ENCODE data around the gene CHDH. TPM values are rescaled to one million over a fixed set of nuclear protein-coding genes. Genes with fewer than 3 reads are reported as not detected.

The CHDH gene
- polyA plus RNA-seq, 1 donor, result 10.3 TPM

- no CpG with 5 or more reads among the region's 4 CpGs for WGBS (ENCODE audit: insufficient coverage, low lambda C conversion rate)
Observed at GRCh38 chr3:53883008-53883407, 36.8 kb upstream of the CHDH start.

GRCh38 chr3:53881691-53882593, 35.7 kb upstream of the CHDH start, which contains the start of gene ACTR8:
TSS of gene ACTR8 (minus strand) at chr3:53882152. CDS start at chr3:53882101, 51 bp downstream.
- Histone ChIP-seq H3K9me3 (ENCODE audit: control insufficient read depth, low read depth, low read length) (no peaks in the 10 kb centered on the region), H3K4me3 (ENCODE audit: low read length) (peak within 1 kb of the TSS; percentile 87), H3K4me1 (ENCODE audit: control insufficient read depth, insufficient read depth, low read length) (peaks cover 8% of the 10 kb centered on the region), H3K27ac (ENCODE audit: low read length) (peak within 1 kb of the TSS; percentile 87), H3K36me3 (ENCODE audit: control insufficient read depth, insufficient read depth, low read length) (peaks cover 37% of the 10 kb centered on the region), H3K27me3 (ENCODE audit: control insufficient read depth, insufficient read depth, low read length) (no peaks in the 10 kb centered on the region)
- peak; percentile 81 to 94 for DNase-seq
- 0% methylated on average over 1 of the region's 65 CpGs for WGBS (ENCODE audit: insufficient coverage, low lambda C conversion rate)

More at GRCh38 chr3:53883008-53883407, 36.8 kb upstream of the CHDH start:
- Histone ChIP-seq H3K27ac (ENCODE audit: low read length) (no peak overlapping the region), H3K36me3 (ENCODE audit: control insufficient read depth, insufficient read depth, low read length) (peaks cover 29% of the 10 kb centered on the region), H3K9me3 (ENCODE audit: control insufficient read depth, low read depth, low read length) (no peaks in the 10 kb centered on the region), H3K27me3 (ENCODE audit: control insufficient read depth, insufficient read depth, low read length) (no peaks in the 10 kb centered on the region), H3K4me3 (ENCODE audit: low read length) (no peak overlapping the region), H3K4me1 (ENCODE audit: control insufficient read depth, insufficient read depth, low read length) (peaks cover 8% of the 10 kb centered on the region)
- DNase-seq, result no peak

GRCh38 chr3:53880396-53881345, 34.5 kb upstream of the CHDH start:
- H3K27ac ChIP-seq (ENCODE audit: low read length), result peak overlapping the region; percentile 87
- WGBS (ENCODE audit: insufficient coverage, low lambda C conversion rate), result 60% methylated on average over 1 of the region's 10 CpGs
- peak in 1 of 2 donors; percentile 19 for DNase-seq

GRCh38 chr3:53865732-53866499, 19.7 kb upstream of the CHDH start:
- H3K27me3 ChIP-seq (ENCODE audit: control insufficient read depth, insufficient read depth, low read length), result no peaks in the 10 kb centered on the region
- H3K9me3 ChIP-seq (ENCODE audit: control insufficient read depth, low read depth, low read length), result no peaks in the 10 kb centered on the region
- no peak overlapping the region for H3K4me3 ChIP-seq (ENCODE audit: low read length)
- H3K36me3 ChIP-seq (ENCODE audit: control insufficient read depth, insufficient read depth, low read length), result peaks cover 71% of the 10 kb centered on the region
- DNase-seq, result no peak
- no CpG with 5 or more reads among the region's 5 CpGs for WGBS (ENCODE audit: insufficient coverage, low lambda C conversion rate)
- no peak overlapping the region for H3K27ac ChIP-seq (ENCODE audit: low read length)
- no peaks in the 10 kb centered on the region for H3K4me1 ChIP-seq (ENCODE audit: control insufficient read depth, insufficient read depth, low read length)

More at GRCh38 chr3:53880396-53881345, 34.5 kb upstream of the CHDH start:
- Histone ChIP-seq H3K4me1 (ENCODE audit: control insufficient read depth, insufficient read depth, low read length) (peaks cover 8% of the 10 kb centered on the region), H3K9me3 (ENCODE audit: control insufficient read depth, low read depth, low read length) (no peaks in the 10 kb centered on the region), H3K4me3 (ENCODE audit: low read length) (peak overlapping the region; percentile 87), H3K27me3 (ENCODE audit: control insufficient read depth, insufficient read depth, low read length) (no peaks in the 10 kb centered on the region), H3K36me3 (ENCODE audit: control insufficient read depth, insufficient read depth, low read length) (peaks cover 40% of the 10 kb centered on the region)

- 50% methylated on average over 1 of the region's 1 CpG for WGBS (ENCODE audit: insufficient coverage, low lambda C conversion rate)
- Histone ChIP-seq H3K27me3 (ENCODE audit: control insufficient read depth, insufficient read depth, low read length) (no peaks in the 10 kb centered on the region), H3K4me3 (ENCODE audit: low read length) (no peak overlapping the region), H3K27ac (ENCODE audit: low read length) (no peak overlapping the region), H3K9me3 (ENCODE audit: control insufficient read depth, low read depth, low read length) (no peaks in the 10 kb centered on the region), H3K36me3 (ENCODE audit: control insufficient read depth, insufficient read depth, low read length) (peaks cover 64% of the 10 kb centered on the region), H3K4me1 (ENCODE audit: control insufficient read depth, insufficient read depth, low read length) (no peaks in the 10 kb centered on the region)
- DNase-seq, result no peak
Observed at GRCh38 chr3:53863145-53863544, 16.9 kb upstream of the CHDH start.

- Histone ChIP-seq H3K4me3 (ENCODE audit: low read length) (no peak overlapping the region), H3K36me3 (ENCODE audit: control insufficient read depth, insufficient read depth, low read length) (peaks cover 57% of the 10 kb centered on the region), H3K27ac (ENCODE audit: low read length) (no peak overlapping the region), H3K27me3 (ENCODE audit: control insufficient read depth, insufficient read depth, low read length) (no peaks in the 10 kb centered on the region), H3K9me3 (ENCODE audit: control insufficient read depth, low read depth, low read length) (no peaks in the 10 kb centered on the region), H3K4me1 (ENCODE audit: control insufficient read depth, insufficient read depth, low read length) (no peaks in the 10 kb centered on the region)
- 100% methylated on average over 1 of the region's 3 CpGs for WGBS (ENCODE audit: insufficient coverage, low lambda C conversion rate)
- DNase-seq, result no peak
Observed at GRCh38 chr3:53862241-53862640, 16.0 kb upstream of the CHDH start.

GRCh38 chr3:53860196-53860595, 14.0 kb upstream of the CHDH start:
- H3K4me3 ChIP-seq (ENCODE audit: low read length), result no peak overlapping the region
- H3K36me3 ChIP-seq (ENCODE audit: control insufficient read depth, insufficient read depth, low read length), result peaks cover 50% of the 10 kb centered on the region
- H3K27me3 ChIP-seq (ENCODE audit: control insufficient read depth, insufficient read depth, low read length), result no peaks in the 10 kb centered on the region
- no peak overlapping the region for H3K27ac ChIP-seq (ENCODE audit: low read length)
- 100% methylated on average over 1 of the region's 4 CpGs for WGBS (ENCODE audit: insufficient coverage, low lambda C conversion rate)
- H3K4me1 ChIP-seq (ENCODE audit: control insufficient read depth, insufficient read depth, low read length), result no peaks in the 10 kb centered on the region
- H3K9me3 ChIP-seq (ENCODE audit: control insufficient read depth, low read depth, low read length), result no peaks in the 10 kb centered on the region
- no peak for DNase-seq

GRCh38 chr3:53859178-53859577, 13.0 kb upstream of the CHDH start:
- H3K27me3 ChIP-seq (ENCODE audit: control insufficient read depth, insufficient read depth, low read length), result no peaks in the 10 kb centered on the region
- no peak overlapping the region for H3K4me3 ChIP-seq (ENCODE audit: low read length)
- no peak overlapping the region for H3K27ac ChIP-seq (ENCODE audit: low read length)
- H3K36me3 ChIP-seq (ENCODE audit: control insufficient read depth, insufficient read depth, low read length), result peaks cover 41% of the 10 kb centered on the region
- H3K4me1 ChIP-seq (ENCODE audit: control insufficient read depth, insufficient read depth, low read length), result no peaks in the 10 kb centered on the region
- WGBS (ENCODE audit: insufficient coverage, low lambda C conversion rate), result no CpG with 5 or more reads among the region's 6 CpGs
- no peaks in the 10 kb centered on the region for H3K9me3 ChIP-seq (ENCODE audit: control insufficient read depth, low read depth, low read length)
- DNase-seq, result no peak

- Histone ChIP-seq H3K27ac (ENCODE audit: low read length) (no peak overlapping the region), H3K36me3 (ENCODE audit: control insufficient read depth, insufficient read depth, low read length) (peaks cover 32% of the 10 kb centered on the region), H3K27me3 (ENCODE audit: control insufficient read depth, insufficient read depth, low read length) (no peaks in the 10 kb centered on the region), H3K9me3 (ENCODE audit: control insufficient read depth, low read depth, low read length) (no peaks in the 10 kb centered on the region), H3K4me3 (ENCODE audit: low read length) (no peak overlapping the region), H3K4me1 (ENCODE audit: control insufficient read depth, insufficient read depth, low read length) (no peaks in the 10 kb centered on the region)
- no CpG with 5 or more reads among the region's 7 CpGs for WGBS (ENCODE audit: insufficient coverage, low lambda C conversion rate)
- no peak for DNase-seq
Observed at GRCh38 chr3:53858096-53858741, 12.0 kb upstream of the CHDH start.

Measured in large intestine (tissue), 3 donors.